ENCODE data around the gene CACNA2D2. TPM values are rescaled to one million over a fixed set of nuclear protein-coding genes. Genes with fewer than 3 reads are reported as not detected.

CACNA2D2 gene
- total RNA-seq, 2 experiments from 2014 or later: 0.45 to 0.55 TPM

DNA sequence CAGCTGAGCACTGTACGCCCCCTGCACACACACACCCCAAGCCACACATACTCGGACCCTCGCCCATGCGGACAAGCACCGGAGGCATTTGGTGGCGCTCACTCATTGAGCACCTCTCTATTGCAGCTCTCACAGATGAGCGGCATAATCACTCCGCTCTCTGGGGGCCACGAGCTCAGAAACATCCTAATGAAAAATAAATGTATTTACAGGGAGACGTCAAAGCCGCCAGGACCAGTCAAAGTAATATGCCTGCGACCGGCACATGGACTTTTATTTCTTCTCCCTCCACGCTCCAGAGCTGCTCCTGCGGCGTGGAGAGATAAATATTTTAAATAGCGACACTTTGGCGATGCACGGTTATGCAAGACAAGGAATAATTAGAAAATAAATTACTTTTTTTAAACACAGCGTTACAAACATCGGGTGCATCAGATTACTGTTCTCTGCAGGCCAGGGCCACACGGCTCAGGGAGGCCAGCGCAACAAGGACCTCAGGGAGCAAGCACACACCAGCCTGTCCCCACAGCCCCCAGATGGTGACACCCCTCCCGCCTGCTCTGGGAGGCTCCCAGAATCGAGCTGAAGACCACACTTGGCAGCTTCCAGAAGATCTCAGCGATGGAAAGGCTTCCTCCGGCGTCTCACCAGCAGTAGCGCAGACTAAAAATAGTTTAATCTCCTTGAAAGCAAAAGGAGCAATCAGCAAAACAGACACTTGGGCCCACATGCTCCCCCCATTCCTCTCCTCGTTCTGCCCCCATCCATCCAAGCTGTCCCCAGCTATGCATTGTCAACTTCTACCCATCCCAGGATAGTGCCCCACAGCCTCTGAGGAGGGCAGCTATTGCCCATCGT is 48.0 kb downstream of the CACNA2D2 start:
- CTCF ChIA-PET: no interaction called here
- Mint-ChIP-seq H3K4me3 (no peak overlapping the region), H3K27me3 (peaks cover 5% of the 10 kb centered on the region), H3K36me3 (ENCODE audit: low read depth) (no peaks in the 10 kb centered on the region), H3K27ac (no peak overlapping the region), H3K4me1 (peaks cover 9% of the 10 kb centered on the region), H3K9me3 (no peaks in the 10 kb centered on the region)
- DNase-seq: no peak
- POLR2A ChIA-PET: no interaction called here

GRCh38 chr3:50454481-50455070 is 48.9 kb downstream of the CACNA2D2 start:
- H3K27me3 Mint-ChIP-seq: peaks cover 5% of the 10 kb centered on the region
- CTCF ChIA-PET: no interaction called here
- H3K36me3 Mint-ChIP-seq (ENCODE audit: low read depth): no peaks in the 10 kb centered on the region

DNA sequence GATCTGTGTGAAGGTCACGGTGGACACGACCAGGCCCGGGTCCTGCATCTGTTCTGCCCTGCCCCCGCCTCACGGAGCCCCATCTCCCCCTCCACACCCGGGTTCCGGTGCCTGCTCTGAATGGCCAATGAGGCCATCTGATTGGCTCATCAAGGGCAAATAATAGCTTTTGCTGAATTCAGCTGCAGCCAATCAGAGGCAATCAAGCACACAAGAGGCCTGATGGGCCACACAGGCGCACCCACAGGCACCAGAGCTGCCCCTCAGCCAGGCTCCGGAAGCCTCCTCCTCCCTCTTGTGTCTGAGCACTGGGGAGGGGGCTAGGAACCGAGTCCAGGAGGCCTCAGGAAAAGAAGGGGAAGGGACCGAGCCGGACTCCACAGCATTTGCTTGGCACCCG is 49.5 kb downstream of the CACNA2D2 start:
- Mint-ChIP-seq H3K27me3 (peaks cover 5% of the 10 kb centered on the region), H3K36me3 (ENCODE audit: low read depth) (no peaks in the 10 kb centered on the region), H3K4me3 (no peak overlapping the region), H3K27ac (no peak overlapping the region), H3K4me1 (peaks cover 17% of the 10 kb centered on the region), H3K9me3 (no peaks in the 10 kb centered on the region)
- no peak for DNase-seq
- ChIA-PET POLR2A (no interaction called here), CTCF (no interaction called here)

More at GRCh38 chr3:50454481-50455070, 48.9 kb downstream of the CACNA2D2 start:
- Mint-ChIP-seq H3K27ac (no peak overlapping the region), H3K4me1 (peaks cover 14% of the 10 kb centered on the region), H3K4me3 (no peak overlapping the region), H3K9me3 (no peaks in the 10 kb centered on the region)
- POLR2A ChIA-PET: no interaction called here
- DNase-seq: no peak

GRCh38 chr3:50450209-50450921 is 53.1 kb downstream of the CACNA2D2 start:
- Mint-ChIP-seq H3K4me3 (peak overlapping the region; percentile 66), H3K27ac (peak overlapping the region; percentile 88), H3K36me3 (ENCODE audit: low read depth) (no peaks in the 10 kb centered on the region), H3K27me3 (no peaks in the 10 kb centered on the region), H3K9me3 (no peaks in the 10 kb centered on the region), H3K4me1 (peaks cover 17% of the 10 kb centered on the region)
- ChIA-PET CTCF (interaction anchor here (1.0 kb wide), 1 partner anchor 87 kb away, joined by 3 read pairs; no protein-coding TSS in a partner anchor), POLR2A (no interaction called here)
- peak; percentile 84 for DNase-seq

- no peak overlapping the region for H3K27ac Mint-ChIP-seq
- ChIA-PET POLR2A (no interaction called here), CTCF (interaction anchor here (1.5 kb wide), 1 partner anchor 94 kb away, joined by 4 read pairs; no protein-coding TSS in a partner anchor)
- peaks cover 17% of the 10 kb centered on the region for H3K4me1 Mint-ChIP-seq
- H3K4me3 Mint-ChIP-seq: no peak overlapping the region
- no peaks in the 10 kb centered on the region for H3K9me3 Mint-ChIP-seq
- no peaks in the 10 kb centered on the region for H3K36me3 Mint-ChIP-seq (ENCODE audit: low read depth)
- no peaks in the 10 kb centered on the region for H3K27me3 Mint-ChIP-seq
- DNase-seq: no peak
Measured at GRCh38 chr3:50448752-50449539, 54.5 kb downstream of the CACNA2D2 start.

DNA sequence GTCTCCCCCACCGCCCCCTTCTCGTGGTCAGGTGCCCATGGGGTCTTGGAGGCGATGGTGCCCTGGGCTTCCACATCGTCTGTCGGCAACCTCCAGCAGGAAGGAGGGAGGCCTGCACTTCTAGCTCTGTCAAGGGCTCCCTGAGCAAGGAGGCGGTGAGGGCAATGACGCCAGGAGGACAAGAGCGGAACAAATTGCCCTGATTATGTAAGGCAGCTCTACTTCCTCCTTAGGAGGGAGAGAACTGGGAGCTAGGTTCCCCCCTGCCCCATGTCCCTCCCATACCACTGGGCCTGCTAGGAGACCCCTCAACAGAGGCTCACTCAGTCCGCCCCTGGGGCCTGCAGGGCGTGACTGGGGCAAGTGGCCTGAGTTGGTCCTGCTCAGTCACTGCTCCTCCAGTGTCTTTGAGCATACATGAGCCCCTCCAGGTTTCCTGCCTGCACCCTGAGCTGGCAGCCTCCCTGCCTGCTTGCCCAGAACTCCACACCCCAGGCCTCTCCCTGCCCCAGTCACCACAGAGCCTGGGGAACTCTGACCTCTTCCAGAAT is 56.1 kb downstream of the CACNA2D2 start:
- POLR2A ChIA-PET: interaction anchor here (0.9 to 1.2 kb wide), 3 partner anchors 106 to 163 kb away, joined by 3 read pairs; partner anchors contain the start of genes HEMK1 and RASSF1
- Mint-ChIP-seq H3K4me1 (peaks cover 17% of the 10 kb centered on the region), H3K4me3 (no peak overlapping the region), H3K36me3 (ENCODE audit: low read depth) (no peaks in the 10 kb centered on the region), H3K27ac (no peak overlapping the region), H3K27me3 (no peaks in the 10 kb centered on the region), H3K9me3 (no peaks in the 10 kb centered on the region)
- CTCF ChIA-PET: interaction anchor here (1.3 kb wide), 1 partner anchor 95 kb away, joined by 6 read pairs; no protein-coding TSS in a partner anchor
- no peak for DNase-seq

DNA sequence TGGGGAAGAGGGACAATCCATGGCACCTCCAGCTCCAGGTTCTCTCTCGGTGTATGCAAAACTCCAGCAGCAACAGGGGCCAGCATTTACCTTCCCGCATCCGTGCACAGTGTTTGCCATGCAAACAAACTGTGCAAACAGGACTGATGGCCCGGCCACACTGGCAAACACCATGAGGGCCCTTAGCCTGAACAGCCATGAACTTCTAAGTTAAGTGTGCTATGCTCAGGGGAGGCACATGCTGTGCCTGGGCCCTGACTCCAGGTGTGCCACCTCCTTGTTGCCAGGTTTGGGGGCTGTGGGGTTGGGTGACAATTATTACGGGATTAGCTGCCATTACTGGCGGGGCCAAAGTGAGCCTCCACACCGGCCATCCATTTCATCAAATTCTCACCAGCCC is 57.5 kb downstream of the CACNA2D2 start:
- DNase-seq: no peak
- H3K27ac Mint-ChIP-seq: no peak overlapping the region
- H3K4me1 Mint-ChIP-seq: peaks cover 13% of the 10 kb centered on the region
- H3K36me3 Mint-ChIP-seq (ENCODE audit: low read depth): no peaks in the 10 kb centered on the region
- H3K4me3 Mint-ChIP-seq: no peak overlapping the region
- POLR2A ChIA-PET: interaction anchor here (1.2 kb wide), 1 partner anchor 123 kb away, joined by 3 read pairs; the partner anchor contains the start of gene HEMK1
- CTCF ChIA-PET: no interaction called here
- no peaks in the 10 kb centered on the region for H3K27me3 Mint-ChIP-seq
- H3K9me3 Mint-ChIP-seq: no peaks in the 10 kb centered on the region

- Mint-ChIP-seq H3K9me3 (no peaks in the 10 kb centered on the region), H3K4me1 (peaks cover 4% of the 10 kb centered on the region), H3K27ac (no peak overlapping the region), H3K27me3 (no peaks in the 10 kb centered on the region), H3K4me3 (no peak overlapping the region), H3K36me3 (ENCODE audit: low read depth) (no peaks in the 10 kb centered on the region)
- DNase-seq: no peak
- ChIA-PET POLR2A (no interaction called here), CTCF (no interaction called here)
Measured at GRCh38 chr3:50444782-50445181, 58.7 kb downstream of the CACNA2D2 start.

DNA sequence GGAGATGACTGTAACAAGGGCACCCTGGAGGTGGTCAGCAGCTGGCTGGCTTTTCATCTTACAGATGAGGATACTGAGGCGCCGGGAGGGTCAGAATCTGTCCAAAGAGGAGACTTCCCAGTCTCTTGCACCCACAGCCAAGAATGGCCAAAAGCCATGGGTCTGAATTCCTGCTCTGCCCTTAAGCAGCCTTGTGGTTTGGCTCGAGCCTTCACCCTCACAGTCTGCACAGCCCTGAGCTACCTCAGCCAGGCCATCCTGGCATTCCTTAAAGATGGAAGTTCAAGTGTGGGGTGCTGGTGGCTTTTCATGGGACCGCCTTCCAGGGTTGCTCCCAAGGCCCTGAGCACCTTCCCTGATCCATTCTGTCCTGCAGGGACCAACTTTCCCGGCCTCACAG is 59.2 kb downstream of the CACNA2D2 start:
- ChIA-PET POLR2A (no interaction called here), CTCF (no interaction called here)
- Mint-ChIP-seq H3K9me3 (no peaks in the 10 kb centered on the region), H3K36me3 (ENCODE audit: low read depth) (no peaks in the 10 kb centered on the region), H3K4me3 (no peak overlapping the region), H3K27me3 (no peaks in the 10 kb centered on the region), H3K4me1 (no peaks in the 10 kb centered on the region), H3K27ac (no peak overlapping the region)
- DNase-seq: no peak

DNA sequence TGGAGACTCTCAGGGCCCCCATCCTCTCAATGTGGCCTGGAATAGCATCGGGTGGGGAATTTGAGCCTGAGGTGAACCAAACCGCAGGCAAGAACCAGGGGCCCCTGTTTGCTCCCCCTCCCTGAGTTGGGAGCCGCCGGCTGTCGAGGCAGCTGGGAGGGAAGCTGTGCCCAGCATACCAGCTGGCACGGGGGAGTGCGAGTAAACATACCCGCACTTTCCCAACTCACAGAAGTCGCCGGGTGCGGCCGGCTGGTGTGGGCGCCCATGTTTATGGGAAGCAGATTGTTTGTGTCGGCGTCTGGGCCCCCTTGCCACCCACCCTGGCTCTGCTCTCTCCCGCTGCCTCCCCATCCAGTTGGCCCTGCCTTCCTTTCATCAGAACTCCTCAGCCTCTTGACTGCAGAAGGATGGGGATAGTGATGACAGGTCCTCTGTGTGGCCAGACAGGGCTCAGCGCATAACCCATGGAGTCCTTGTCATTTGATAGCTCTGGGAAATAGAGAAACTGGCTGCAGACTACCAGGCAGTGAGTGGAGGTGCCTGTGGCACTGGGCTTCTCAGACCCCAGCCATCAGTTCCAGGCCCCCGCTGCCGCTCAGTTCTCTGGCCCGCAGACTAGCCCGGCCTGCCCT is 60.4 kb downstream of the CACNA2D2 start:
- no peak for DNase-seq
- Mint-ChIP-seq H3K4me1 (no peaks in the 10 kb centered on the region), H3K27me3 (no peaks in the 10 kb centered on the region), H3K36me3 (ENCODE audit: low read depth) (no peaks in the 10 kb centered on the region), H3K4me3 (no peak overlapping the region), H3K9me3 (no peaks in the 10 kb centered on the region), H3K27ac (no peak overlapping the region)
- ChIA-PET POLR2A (no interaction called here), CTCF (no interaction called here)

DNA sequence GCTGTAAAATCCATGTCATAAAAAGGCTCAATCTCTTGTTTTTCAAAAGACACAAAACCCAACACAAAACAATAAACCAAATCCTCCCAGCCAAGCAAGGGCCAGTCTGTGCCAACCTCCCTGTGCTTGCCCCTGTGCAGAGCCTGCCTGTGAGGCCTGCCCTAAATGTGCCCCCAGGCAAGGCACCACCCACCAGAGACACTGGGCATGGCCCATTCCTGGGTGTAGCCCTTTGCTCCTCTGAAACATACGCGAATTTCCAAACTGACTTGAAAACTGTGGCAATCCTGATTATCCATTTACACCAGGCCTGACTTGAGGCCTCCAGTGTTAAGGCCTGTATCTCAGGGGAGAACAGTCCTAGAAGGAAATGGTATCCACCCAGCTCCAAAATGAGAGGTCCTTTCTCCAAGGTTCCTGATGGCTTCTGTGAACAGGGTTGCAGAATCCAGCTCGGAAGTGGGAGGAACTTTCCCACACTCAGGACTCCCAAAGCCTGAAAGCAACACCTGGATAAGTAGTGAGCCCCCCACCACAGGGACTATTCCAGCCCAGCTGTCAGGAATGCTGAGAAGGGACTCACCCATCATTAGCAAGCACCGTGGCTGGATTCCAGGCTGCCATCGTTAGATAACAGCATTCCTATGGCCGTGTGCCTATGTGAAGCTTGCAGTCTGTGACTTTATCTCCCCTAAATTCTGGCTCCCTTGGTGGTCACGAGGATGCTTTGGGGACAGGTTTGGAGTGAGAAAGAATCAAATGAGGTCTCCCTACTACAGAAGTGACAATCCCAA is 61.8 kb downstream of the CACNA2D2 start:
- Mint-ChIP-seq H3K27me3 (no peaks in the 10 kb centered on the region), H3K4me1 (no peaks in the 10 kb centered on the region), H3K9me3 (no peaks in the 10 kb centered on the region), H3K27ac (no peak overlapping the region), H3K36me3 (ENCODE audit: low read depth) (no peaks in the 10 kb centered on the region), H3K4me3 (no peak overlapping the region)
- no peak for DNase-seq
- ChIA-PET POLR2A (no interaction called here), CTCF (no interaction called here)
